ENCODE results near the gene TNIK.

GRCh38 chr3:171026597-171027293 lies 433.5 kb downstream of the TNIK start, which contains the start of gene SLC2A2:
- TF ChIP-seq EP300 (conservative IDR thresholded peaks at IDR 0.05; ENCODE audit: poor library complexity, severe bottlenecking) = no peak
- no peak for TF ChIP-seq TAF1 (IDR thresholded peaks at IDR 0.05; ENCODE audit: low read depth)
- no peak for TF ChIP-seq CTCF (IDR thresholded peaks at IDR 0.05; ENCODE audit: poor library complexity, severe bottlenecking)
- no peak for TF ChIP-seq REST (IDR thresholded peaks at IDR 0.05; ENCODE audit: borderline replicate concordance)
- TF ChIP-seq EZH2 (IDR thresholded peaks at IDR 0.05; ENCODE audit: borderline replicate concordance, insufficient read depth, low read length, poor library complexity, severe bottlenecking) = no peak
- no peak for TF ChIP-seq SMC3 (conservative IDR thresholded peaks at IDR 0.05; ENCODE audit: poor library complexity)
